Skin of body (tissue), 2 donors: ENCODE results near the gene FAM149A. TPM values are rescaled to one million over a fixed set of nuclear protein-coding genes. Genes with fewer than 3 reads are reported as not detected.

Experiments
- DNase-seq: peaks from one replicate; lab custom pipeline; 2025; lab: John Stamatoyannopoulos, UW
- total RNA-seq: library from RNA; depleted of rRNA; stranded (reverse); fragments of >200 nt; gene quantifications from one replicate; pipeline ENCODE4 v1.2.3, GENCODE V29; 2014

The FAM149A gene
- total RNA-seq, 1 donor from 2014 or later, result 5.3 TPM

DNA sequence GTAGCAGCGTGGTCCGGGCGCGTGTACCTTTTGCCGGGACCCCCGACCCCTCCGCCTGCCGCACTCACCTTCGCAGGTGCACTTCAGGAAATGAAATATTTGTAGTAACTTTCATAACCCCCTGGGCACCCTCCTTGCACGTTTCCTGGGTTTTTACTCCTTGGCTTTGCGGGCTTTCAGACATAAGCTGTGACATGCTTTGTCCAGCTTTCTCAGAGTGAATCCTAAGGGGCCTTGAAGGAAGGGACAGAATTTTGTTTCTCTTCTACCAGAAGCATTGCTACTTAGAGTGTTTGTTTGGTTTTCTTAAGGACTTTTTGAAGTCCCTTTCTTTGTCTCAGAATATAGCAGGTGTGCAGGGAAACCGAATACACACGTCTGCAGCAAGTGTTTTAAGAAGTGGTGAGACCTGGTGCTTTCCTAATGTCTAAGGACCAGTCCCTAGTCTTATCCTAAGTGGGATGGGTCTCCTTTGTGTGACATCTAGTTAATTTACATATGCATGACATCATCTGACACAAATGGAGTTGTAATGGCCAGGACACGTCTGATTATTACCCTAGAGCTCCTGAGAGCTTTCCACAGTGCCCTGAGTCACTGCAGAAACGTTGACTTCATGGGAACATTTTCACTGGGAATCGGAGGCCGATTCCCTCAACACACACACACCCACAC is 1.3 kb downstream of the FAM149A start:
- no peak for DNase-seq

DNA sequence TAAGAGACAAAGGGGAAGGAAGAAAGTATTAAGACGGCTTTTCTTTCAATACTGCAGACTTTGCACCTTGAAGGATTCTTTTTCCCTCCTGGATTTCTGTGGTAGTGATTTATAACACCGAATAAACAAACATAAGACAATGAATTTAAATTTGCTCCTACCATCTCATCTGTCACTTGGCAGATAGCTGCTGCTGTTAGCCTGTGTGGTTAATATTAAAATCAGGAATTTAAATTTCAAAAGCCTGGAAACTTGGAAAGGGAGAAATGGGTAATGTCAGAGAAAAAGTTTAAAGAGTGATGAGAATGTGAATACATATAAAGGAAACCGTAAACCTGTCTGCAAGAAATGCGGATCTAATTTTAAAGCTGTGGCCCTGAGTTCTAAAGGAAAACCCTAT is 3.4 kb downstream of the FAM149A start:
- DNase-seq, result no peak

DNA sequence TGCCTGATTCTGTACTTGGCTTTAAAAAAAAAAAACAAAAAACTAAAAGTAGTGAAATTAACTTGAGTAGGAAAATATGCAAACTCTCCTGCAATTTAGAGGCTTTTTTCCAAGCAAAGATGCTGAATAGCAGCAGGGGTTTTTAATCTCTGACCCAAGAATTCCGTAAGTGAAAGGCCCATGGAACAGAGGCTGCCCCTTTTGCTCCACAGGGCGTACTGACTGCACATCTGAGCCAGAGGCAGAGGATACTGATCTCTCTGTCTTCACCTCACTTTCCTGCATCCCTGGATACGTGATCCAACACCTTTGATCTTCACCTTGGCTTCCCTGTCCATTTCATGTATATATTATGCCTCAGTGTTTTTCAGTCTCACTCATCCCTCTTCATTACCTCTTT is 3.9 kb downstream of the FAM149A start:
- no peak for DNase-seq

GRCh38 chr4:186109245-186109644 is 4.7 kb downstream of the FAM149A start:
- no peak for DNase-seq

DNA sequence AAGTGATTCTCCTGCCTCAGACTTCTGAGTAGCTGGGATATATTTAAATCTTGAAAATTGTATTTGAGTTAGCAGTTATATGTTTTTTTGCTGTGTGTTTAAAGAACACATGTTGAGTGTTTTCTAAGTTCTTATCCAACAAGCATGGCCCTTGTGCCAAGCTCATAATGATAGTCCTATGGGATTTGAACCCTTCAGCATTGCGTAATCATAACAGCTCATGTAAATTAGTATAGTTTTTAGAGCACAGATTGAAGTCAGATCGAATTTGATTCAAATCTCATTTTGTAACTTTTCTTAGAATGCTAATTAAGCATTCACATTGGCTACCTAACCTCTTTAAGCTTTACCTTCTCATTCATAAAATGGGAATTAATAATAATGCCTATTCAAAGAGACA is 12.2 kb downstream of the FAM149A start:
- no peak for DNase-seq

DNA sequence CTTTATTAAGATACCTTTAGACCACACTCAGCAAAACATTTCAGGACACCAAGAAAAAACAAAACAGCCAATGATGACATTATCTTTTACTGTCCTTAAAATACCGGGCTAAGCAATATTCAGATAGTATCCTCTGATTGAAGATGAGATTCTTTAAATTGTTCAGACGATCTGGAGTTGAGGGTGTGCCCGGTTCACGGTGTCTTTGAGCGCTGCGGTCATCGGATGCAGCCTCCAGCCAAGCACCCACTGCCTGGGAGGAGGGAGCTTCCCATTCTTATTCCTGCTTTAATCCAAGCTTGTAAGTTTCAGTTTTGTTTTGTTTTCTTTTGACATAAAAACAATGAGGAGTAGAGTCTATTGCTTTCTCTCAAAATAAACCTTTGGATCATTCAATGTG is 14.1 kb downstream of the FAM149A start:
- DNase-seq, result no peak

DNA sequence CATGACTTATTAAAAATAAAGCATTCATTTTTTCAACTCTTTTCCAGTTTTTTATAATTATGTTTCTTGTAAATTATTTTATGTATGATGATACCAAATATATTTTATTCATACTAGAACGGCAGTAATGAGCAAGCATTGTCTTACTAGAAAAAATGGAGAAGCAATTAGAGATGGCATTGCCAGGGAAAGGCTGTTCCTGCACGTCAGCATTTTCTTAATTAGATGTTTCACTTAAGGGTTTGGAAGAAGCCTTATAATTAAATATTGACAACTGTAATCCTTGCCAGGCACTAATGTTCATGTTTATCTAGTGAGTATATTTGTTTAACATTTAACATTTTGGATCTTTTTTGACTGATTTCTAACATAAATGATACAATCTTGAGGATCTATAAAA is 16.6 kb downstream of the FAM149A start:
- DNase-seq, result no peak

- DNase-seq, result no peak
Observed at GRCh38 chr4:186128842-186129241, 24.3 kb downstream of the FAM149A start.

DNA sequence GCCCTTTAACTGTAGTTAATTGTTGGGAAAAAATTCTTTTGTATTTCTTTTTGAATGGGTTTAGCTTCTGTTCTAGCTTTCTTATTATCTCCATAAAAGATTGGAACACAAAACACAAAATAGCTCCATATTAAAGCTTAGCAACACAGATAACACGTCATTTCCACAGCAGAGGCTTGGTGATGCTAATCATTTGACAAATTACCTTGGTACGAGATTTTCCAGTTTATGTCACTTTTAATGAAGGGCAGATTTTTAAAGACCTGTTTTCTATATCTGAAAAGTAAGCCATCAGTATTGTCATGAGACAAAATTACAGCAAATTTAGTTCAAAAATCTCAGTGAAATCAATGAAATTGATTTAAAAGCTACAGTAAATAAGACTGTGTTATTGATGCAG is 27.4 kb downstream of the FAM149A start:
- no peak for DNase-seq

DNA sequence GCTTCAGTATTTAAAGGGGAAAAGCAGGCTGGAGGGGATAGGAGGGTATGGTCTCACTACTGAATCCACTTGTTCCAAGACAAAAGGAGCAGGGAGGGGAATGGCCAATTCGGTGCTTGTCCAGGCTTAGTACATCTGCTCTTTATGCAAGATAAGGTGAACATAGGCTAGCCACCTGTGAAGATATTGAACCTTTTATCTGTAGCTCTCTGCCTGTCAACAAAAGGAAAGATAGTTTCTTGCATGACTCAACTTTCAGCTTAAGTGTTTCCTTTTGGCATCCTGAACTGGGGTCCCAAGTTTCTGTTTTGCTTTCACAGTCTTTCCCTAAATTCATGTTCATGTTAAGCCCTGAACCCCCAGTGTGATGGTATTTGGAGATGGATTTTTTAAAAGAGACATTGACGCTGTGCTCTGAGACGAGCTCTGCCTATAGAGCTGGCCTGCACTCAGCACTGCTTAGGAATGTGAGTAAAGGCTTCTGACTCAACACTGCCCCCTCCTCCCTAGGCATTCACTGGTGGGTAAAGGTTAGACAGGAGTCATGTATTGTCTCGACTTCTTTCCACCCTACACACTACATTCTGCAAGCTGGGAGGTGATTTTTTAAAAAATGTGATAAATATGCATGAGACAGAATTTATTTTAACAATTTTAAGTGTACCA is 28.2 kb downstream of the FAM149A start:
- no peak for DNase-seq

DNA sequence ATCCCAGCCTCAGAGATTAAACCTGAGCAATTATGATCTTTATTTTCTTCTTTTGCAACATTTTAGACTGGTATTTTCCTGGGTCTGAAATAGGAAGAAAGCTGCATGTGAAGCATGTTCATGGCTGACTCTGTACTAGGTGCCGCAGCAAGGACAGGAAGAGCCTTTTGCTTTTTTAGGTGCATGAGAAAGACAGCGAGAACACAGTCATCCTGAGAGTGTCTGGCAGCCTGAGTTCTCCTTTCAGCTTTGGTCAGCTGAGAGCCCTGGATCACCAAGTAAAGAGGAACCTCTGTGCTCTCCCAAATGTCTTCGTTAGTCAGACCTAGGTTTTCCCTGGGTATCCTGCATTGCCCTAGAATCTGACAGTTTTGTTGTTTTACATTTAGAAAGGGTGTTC is 29.8 kb downstream of the FAM149A start:
- no peak for DNase-seq

- no peak for DNase-seq
Observed at GRCh38 chr4:186134861-186135260, 30.4 kb downstream of the FAM149A start.

DNA sequence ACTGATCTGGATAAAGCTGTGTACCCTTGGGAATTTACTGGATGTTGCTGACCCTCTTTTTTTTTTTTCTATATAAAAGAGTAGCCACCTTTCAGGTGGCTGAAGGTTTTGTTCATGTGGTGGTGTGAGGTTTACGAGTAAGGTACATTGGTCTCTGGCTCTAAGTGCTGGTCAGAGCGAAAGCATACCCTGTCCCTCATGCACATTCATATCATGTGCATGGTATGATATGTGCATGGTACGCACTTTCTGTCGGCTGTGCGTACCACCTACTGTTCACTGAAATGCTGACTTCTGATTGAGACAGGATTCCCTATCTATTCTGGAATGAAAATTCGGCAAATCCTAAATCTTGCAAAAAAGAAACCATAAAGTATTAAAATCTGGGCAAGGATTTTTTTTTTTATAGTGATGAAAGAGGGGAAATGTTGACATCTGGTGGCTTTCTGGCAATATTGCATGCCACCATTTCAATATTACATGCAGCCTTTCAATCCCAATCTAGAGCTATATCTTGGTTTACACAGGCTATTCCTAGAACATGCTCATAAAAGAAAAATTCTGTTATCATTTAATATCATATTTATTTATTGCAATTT is 32.8 kb downstream of the FAM149A start:
- DNase-seq, result no peak

DNA sequence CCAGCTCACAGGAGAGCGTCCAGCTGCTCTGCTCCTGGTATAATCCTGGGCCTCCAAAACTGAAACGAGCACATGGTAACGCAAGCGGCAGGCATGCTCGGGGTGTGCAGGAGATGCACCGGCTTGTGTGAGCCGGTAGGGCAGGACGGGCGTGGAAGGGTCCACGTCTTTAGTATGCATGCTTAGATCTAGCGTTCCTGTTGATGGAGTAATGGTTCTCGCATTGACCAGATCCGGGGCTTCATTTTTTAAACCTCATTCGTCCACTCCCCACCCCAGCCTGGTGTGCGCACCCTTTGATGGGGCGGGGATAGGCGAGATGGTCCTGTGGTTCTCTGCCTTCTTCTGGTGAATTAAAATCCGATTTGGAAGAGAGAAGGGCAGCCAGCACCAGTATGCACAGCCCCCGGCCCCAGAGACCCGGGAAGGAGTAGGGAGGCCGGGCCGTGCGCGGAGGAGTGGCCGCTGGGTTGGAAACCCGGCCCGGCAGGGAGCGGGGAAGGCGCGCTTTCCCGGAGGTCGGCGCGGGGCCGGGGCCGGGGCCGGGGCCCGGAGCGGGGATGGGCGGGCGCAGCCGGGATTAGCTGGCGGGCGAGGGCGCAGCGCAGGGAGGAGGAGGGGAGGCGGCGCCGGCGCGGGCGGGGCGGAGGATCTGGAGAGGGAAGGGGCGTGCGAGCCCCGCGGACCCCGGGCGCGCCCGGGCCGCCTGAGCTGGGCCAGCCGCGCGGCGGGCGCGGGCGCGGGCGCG is 39.9 kb downstream of the FAM149A start:
- peak; percentile 33 for DNase-seq

GRCh38 chr4:186144946-186145569 is 40.6 kb downstream of the FAM149A start:
- peak; percentile 7 for DNase-seq

DNA sequence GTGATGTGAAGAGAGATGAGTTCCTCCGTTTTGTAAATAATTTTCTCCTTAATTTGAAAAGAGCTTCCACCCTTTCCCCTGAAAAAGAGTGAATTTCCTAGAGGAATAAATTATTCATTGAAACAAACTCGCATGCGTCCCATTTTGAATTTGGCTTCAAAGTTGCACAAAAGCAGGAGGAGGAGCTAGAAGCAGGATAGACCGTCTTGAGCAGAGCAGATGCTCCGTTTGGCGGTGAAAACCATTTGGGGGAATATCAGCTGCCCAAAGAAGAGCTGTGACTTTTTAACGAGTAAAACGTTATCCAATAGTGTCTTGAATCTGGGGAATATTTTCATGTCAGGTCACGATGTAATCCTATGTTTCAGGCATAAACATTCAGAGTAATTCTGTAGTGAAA is 42.0 kb downstream of the FAM149A start:
- no peak for DNase-seq

- no peak for DNase-seq
Observed at GRCh38 chr4:186148336-186148975, 44.0 kb downstream of the FAM149A start.

GRCh38 chr4:186149872-186150271 is 45.4 kb downstream of the FAM149A start:
- DNase-seq, result no peak

- DNase-seq, result no peak
Observed at GRCh38 chr4:186150926-186151325, 46.4 kb downstream of the FAM149A start.

DNA sequence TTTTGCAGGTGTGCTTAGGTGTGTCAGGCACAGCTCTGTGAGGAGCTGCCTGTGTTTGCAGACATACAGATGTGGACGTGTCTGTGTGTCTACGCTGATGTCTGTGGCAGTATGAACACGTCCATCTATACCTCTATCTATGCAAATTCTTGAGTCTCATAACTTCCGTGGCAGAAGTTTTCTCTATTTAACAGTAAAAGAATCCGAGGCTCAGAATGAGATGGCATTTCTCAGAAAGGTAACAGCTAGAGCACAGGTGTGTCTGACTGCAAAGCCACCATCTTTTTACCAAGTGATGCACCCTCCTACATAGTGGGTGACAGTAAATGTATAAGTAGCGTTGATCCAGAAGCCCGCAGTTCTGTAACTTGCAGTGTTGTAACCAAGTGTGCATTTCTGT is 47.0 kb downstream of the FAM149A start:
- no peak for DNase-seq
